NCI-H226 (cell line): Measurements from ENCODE around the gene BCL6B.
"Not testable (repeated sequence)": the region's sequence is repeated elsewhere in the genome, so short reads cannot be mapped to it uniquely, and the experiment has no call there.

ENCODE experiments used
- DNase-seq: peaks from one replicate; pipeline ENCODE4 v3.0.0-alpha.2; 2015

The BCL6B gene

GRCh38 chr17:7029659-7030058 lies 6.8 kb downstream of the BCL6B start:
- DNase-seq: no peak

GRCh38 chr17:7034955-7035590 lies 12.2 kb downstream of the BCL6B start:
- DNase-seq: no peak

GRCh38 chr17:7035591-7036368 lies 12.9 kb downstream of the BCL6B start, which contains the start of gene SLC16A13:
Gene SLC16A13, plus strand, starts transcription at chr17:7036015. Its CDS starts 368 bp downstream, at chr17:7036383.
- peak; percentile 95 for DNase-seq

- DNase-seq: no peak
Observed at GRCh38 chr17:7038025-7038862, 15.4 kb downstream of the BCL6B start.

GRCh38 chr17:7039832-7040231 lies 17.0 kb downstream of the BCL6B start:
- DNase-seq: no peak

GRCh38 chr17:7041607-7042500 lies 19.0 kb downstream of the BCL6B start:
- DNase-seq: no peak

GRCh38 chr17:7042501-7043181 lies 19.8 kb downstream of the BCL6B start:
- DNase-seq: no peak

- DNase-seq: no peak
Observed at GRCh38 chr17:7043182-7043496, 20.3 kb downstream of the BCL6B start.

- no peak for DNase-seq
Observed at GRCh38 chr17:7043497-7044198, 20.8 kb downstream of the BCL6B start, which contains the start of gene SLC16A11. Gene SLC16A11, minus strand, starts transcription at chr17:7044092. Its CDS starts 579 bp downstream, at chr17:7043513.

GRCh38 chr17:7045492-7046126 lies 22.8 kb downstream of the BCL6B start:
- peak; percentile 37 for DNase-seq

GRCh38 chr17:7046127-7046724 lies 23.4 kb downstream of the BCL6B start:
- DNase-seq: no peak

- peak; percentile 31 for DNase-seq
Observed at GRCh38 chr17:7046725-7047397, 24.0 kb downstream of the BCL6B start.

GRCh38 chr17:7047566-7047965 lies 24.7 kb downstream of the BCL6B start:
- no peak for DNase-seq

GRCh38 chr17:7048968-7049367 lies 26.1 kb downstream of the BCL6B start:
- no peak for DNase-seq

- not testable (repeated sequence) for DNase-seq
Observed at GRCh38 chr17:7050583-7050982, 27.7 kb downstream of the BCL6B start.

- DNase-seq: no peak
Observed at GRCh38 chr17:7056386-7056785, 33.5 kb downstream of the BCL6B start.

GRCh38 chr17:7058831-7059447 lies 36.1 kb downstream of the BCL6B start:
- peak; percentile 70 for DNase-seq

- DNase-seq: peak; percentile 94
Observed at GRCh38 chr17:7060165-7060891, 37.5 kb downstream of the BCL6B start.
